ENCODE results near the gene ZNF557. TPM values are rescaled to one million over a fixed set of nuclear protein-coding genes. Genes with fewer than 3 reads are reported as not detected.

Gene ZNF557
- polyA plus RNA-seq, 1 donor: 11.7 TPM

GRCh38 chr19:7125221-7125620 is 55.7 kb downstream of the ZNF557 start:
- no peak for DNase-seq

- DNase-seq: no peak
Measured at GRCh38 chr19:7126132-7126531, 56.6 kb downstream of the ZNF557 start.

GRCh38 chr19:7130043-7130442 is 60.5 kb downstream of the ZNF557 start:
- DNase-seq: no peak

- no peak for DNase-seq
Measured at GRCh38 chr19:7132054-7132453, 62.6 kb downstream of the ZNF557 start.

GRCh38 chr19:7137120-7137519 is 67.6 kb downstream of the ZNF557 start:
- no peak for DNase-seq

Other genes with a start within 250 kb of the ZNF557 start
- 0.05 TPM for gene ADGRE1, start 182.1 kb upstream of the ZNF557 start, polyA plus RNA-seq (ENCODE audit: insufficient read length)
- gene MBD3L2B, start 48.3 kb upstream of the ZNF557 start, polyA plus RNA-seq (ENCODE audit: insufficient read length): not detected
- gene MBD3L5, start 39.1 kb upstream of the ZNF557 start, polyA plus RNA-seq (ENCODE audit: insufficient read length): not detected
- not detected for gene MBD3L4, start 29.5 kb upstream of the ZNF557 start, polyA plus RNA-seq (ENCODE audit: insufficient read length)
- not detected for gene MBD3L2, start 20.4 kb upstream of the ZNF557 start, polyA plus RNA-seq (ENCODE audit: insufficient read length)
- not detected for gene MBD3L3, start 11.0 kb upstream of the ZNF557 start, polyA plus RNA-seq (ENCODE audit: insufficient read length)
- gene INSR, start 224.7 kb downstream of the ZNF557 start, polyA plus RNA-seq (ENCODE audit: insufficient read length): 32.1 TPM

Data from left kidney (tissue), 2 donors.